HCT116 (cell line): ENCODE data around the gene CFB. TPM values are rescaled to one million over a fixed set of nuclear protein-coding genes. Genes with fewer than 3 reads are reported as not detected.
"Not testable (repeated sequence)": the region's sequence is repeated elsewhere in the genome, so short reads cannot be mapped to it uniquely, and the experiment has no call there.

Experiments used
- ATAC-seq: fragments of 200-7000 bp; cut with Tn5 transposase; 2 replicates; pipeline ENCODE4 v1.9.1; 2020; ENCODE audit warnings: mild to moderate bottlenecking, moderate library complexity
- BruUV-seq: library from RNA; stranded (reverse); fragments of 400-500 nt; replicated peaks from 2 replicates; lab custom pipeline; 2021; lab: Mats Ljungman, UMichigan
- CTCF ChIA-PET: fragments of 300-600 bp; sonication (Branson Sonifier 250); formaldehyde crosslinking; loops from one replicate; lab custom pipeline; 2021; ENCODE audit warnings: antibody characterized with exemption; lab: Charles Lee
- POLR2A ChIA-PET: fragments of 300-600, 350-600 bp; sonication (Branson Sonifier 250); formaldehyde crosslinking; loops from one replicate; lab custom pipeline; 2021; ENCODE audit warnings: antibody characterized with exemption; lab: Charles Lee
- RAD21 ChIA-PET, 2 experiments: fragments of 300-600 bp; sonication (Branson Sonifier 250); formaldehyde crosslinking; loops; one replicate each; lab custom pipeline; 2023; ENCODE audit warnings: low total read pairs in 2 of 2; ENCODE audit not compliant: uncharacterized antibody in 2 of 2, unreplicated experiment in 2 of 2, low non-redundant PET in 1 of 2; lab: Charles Lee
- DNase-seq: peaks from one replicate; pipeline ENCODE4 v3.0.0-alpha.2; 2010; ENCODE audit warnings: low read depth, low spot score
- H2AFZ ChIP-seq: fragments of 200-600 bp; shearing (Covaris generic), sonication (generic); 2 replicates; pipeline ENCODE4 v1.6.1; 2017; ENCODE audit warnings: low read depth, mixed run types, mixed read lengths, antibody characterized with exemption, low read length; ENCODE audit not compliant: poor library complexity, severe bottlenecking
- H3K27ac ChIP-seq: 2 replicates; pipeline ENCODE4 v1.5.1; 2012; ENCODE audit warnings: low read depth, low read length
- H3K27me3 ChIP-seq: fragments of 200-600 bp; sonication (generic); 2 replicates; pipeline ENCODE4 v1.6.1; 2016; ENCODE audit warnings: mixed run types, low read length, mixed read lengths; ENCODE audit not compliant: insufficient read depth
- H3K36me3 ChIP-seq, 2 experiments: fragments of 200-500 bp in 1 of 2; fragments of 200-600 bp in 1 of 2; sonication (Bioruptor generic) in 1 of 2; sonication (generic) in 1 of 2; 2 replicates each; pipeline versions ENCODE4 v1.5.1 to v1.6.1; 2014 to 2016; ENCODE audit warnings: low read length in 2 of 2, inconsistent platforms in 1 of 2, mixed read lengths in 1 of 2, mixed run types in 1 of 2; ENCODE audit not compliant: insufficient read depth in 2 of 2, control insufficient read depth in 1 of 2
- H3K4me1 ChIP-seq, 2 experiments: fragments of 200-600 bp in 1 of 2; sonication (generic) in 1 of 2; 2 replicates each; pipeline versions ENCODE4 v1.5.1 to v1.6.1; 2012 to 2017; ENCODE audit warnings: low read length in 2 of 2, inconsistent platforms in 1 of 2, mild to moderate bottlenecking in 1 of 2, mixed read lengths in 1 of 2, mixed run types in 1 of 2, moderate library complexity in 1 of 2; ENCODE audit not compliant: insufficient read depth in 2 of 2, control insufficient read depth in 1 of 2
- H3K4me2 ChIP-seq: fragments of 200-600 bp; sonication (generic); 2 replicates; pipeline ENCODE4 v1.6.1; 2017; ENCODE audit warnings: mixed run types, low read length, mixed read lengths
- H3K4me3 ChIP-seq, 2 experiments: fragments of 200-600 bp in 1 of 2; sonication (generic) in 1 of 2; replicated peaks in 1 of 2; 2 replicates each; pipeline ENCODE4 v1.5.1; 2011 to 2016; ENCODE audit warnings: low read length in 2 of 2, control low read depth in 1 of 2, low read depth in 1 of 2, mild to moderate bottlenecking in 1 of 2, mixed read lengths in 1 of 2, mixed run types in 1 of 2
- H3K79me2 ChIP-seq: fragments of 200-600 bp; sonication (generic); 2 replicates; pipeline ENCODE4 v1.6.1; 2017; ENCODE audit warnings: mild to moderate bottlenecking, mixed run types, low read length, moderate library complexity, mixed read lengths; ENCODE audit not compliant: insufficient read depth
- H3K9ac ChIP-seq: fragments of 200-600 bp; sonication (generic); 2 replicates; pipeline ENCODE4 v1.6.1; 2016; ENCODE audit warnings: low read length, mixed read lengths
- H3K9me2 ChIP-seq: fragments of 200-600 bp; sonication (generic), shearing (Covaris generic); 2 replicates; pipeline ENCODE4 v1.6.1; 2017; ENCODE audit warnings: mixed run types, mild to moderate bottlenecking, moderate library complexity; ENCODE audit not compliant: insufficient read depth
- H3K9me3 ChIP-seq, 2 experiments: fragments of 200-500 bp in 1 of 2; fragments of 200-600 bp in 1 of 2; sonication (Bioruptor generic) in 1 of 2; sonication (generic) in 1 of 2; 2 replicates each; pipeline ENCODE4 v1.6.1; 2014 to 2017; ENCODE audit warnings: low read length in 2 of 2, mixed read lengths in 2 of 2, inconsistent platforms in 1 of 2, low read depth in 1 of 2, mild to moderate bottlenecking in 1 of 2, mixed run types in 1 of 2, moderate library complexity in 1 of 2; ENCODE audit not compliant: control insufficient read depth in 1 of 2, insufficient read depth in 1 of 2
- H4K20me1 ChIP-seq: fragments of 200-600 bp; sonication (generic), shearing (Covaris generic); 2 replicates; pipeline ENCODE4 v1.6.1; 2017; ENCODE audit warnings: mixed run types, mild to moderate bottlenecking, moderate library complexity; ENCODE audit not compliant: insufficient read depth
- CTCF ChIP-seq, 3 experiments: fragments of 200-600 bp in 1 of 3; sonication (generic) in 1 of 3; IDR thresholded peaks in 2 of 3; conservative IDR thresholded peaks in 1 of 3; 2 replicates each; pipeline ENCODE4 v1.5.1; 2012 to 2017; ENCODE audit warnings: low read depth in 2 of 3, low read length in 2 of 3, antibody characterized with exemption in 1 of 3, borderline replicate concordance in 1 of 3, control low read depth in 1 of 3, mild to moderate bottlenecking in 1 of 3, mixed read lengths in 1 of 3, mixed run types in 1 of 3, moderate library complexity in 1 of 3; ENCODE audit not compliant: insufficient read depth in 1 of 3
- SRF ChIP-seq: IDR thresholded peaks from 2 replicates; pipeline ENCODE4 v1.6.1; 2012; ENCODE audit warnings: low read depth
- TCF7L2 ChIP-seq: IDR thresholded peaks from 2 replicates; pipeline ENCODE4 v1.7.0; 2011; ENCODE audit warnings: borderline replicate concordance, inconsistent platforms; ENCODE audit not compliant: insufficient read depth, insufficient read length; ENCODE audit errors: extremely low read depth
- ZFX ChIP-seq: fragments of 450-650 bp; IDR thresholded peaks from 2 replicates; pipeline ENCODE4 v1.6.1; 2017
- intact Hi-C: fragments of 100-400 bp; cut with micrococcal nuclease; formaldehyde crosslinking; loops from 2 replicates; pipeline ENCODE4 v1.10.0; 2022
- total RNA-seq: library from RNA; stranded (reverse); gene quantifications from one replicate; pipeline ENCODE4 v1.2.1, GENCODE V29; 2021; ENCODE audit not compliant: unreplicated experiment

The CFB gene
- total RNA-seq, 1 experiment from 2014 or later = 1.5 TPM

- TF ChIP-seq ZFX (no peak), SRF (no peak), TCF7L2 (no peak)
Observed at GRCh38 chr6:31905041-31905440, 40.9 kb upstream of the CFB start (continued).

GRCh38 chr6:31906122-31906521, 39.8 kb upstream of the CFB start:
- intact Hi-C loops = no loop called here
- Histone ChIP-seq H3K27me3 (no peaks in the 10 kb centered on the region), H3K36me3 (no peaks in the 10 kb centered on the region), H4K20me1 (no peaks in the 10 kb centered on the region), H2AFZ (no peak overlapping the region), H3K4me2 (no peak overlapping the region), H3K4me3 (no peak overlapping the region), H3K79me2 (no peaks in the 10 kb centered on the region), H3K9me3 (no peaks in the 10 kb centered on the region), H3K27ac (no peak overlapping the region), H3K9me2 (no peaks in the 10 kb centered on the region), H3K4me1 (peaks cover 36 to 60% of the 10 kb centered on the region in 2 experiments), H3K9ac (no peak overlapping the region)
- BruUV-seq = no TSS peak
- POLR2A ChIA-PET = interaction anchor here (0.8 kb wide), 1 partner anchor 46 kb away, joined by 3 read pairs; no protein-coding TSS in a partner anchor
- RAD21 ChIA-PET = no interaction called here
- no peak for DNase-seq
- no peak for TF ChIP-seq CTCF (IDR thresholded peaks at IDR 0.05 in 2 of 3, conservative IDR thresholded peaks at IDR 0.05 in 1 of 3; ENCODE audit: borderline replicate concordance in 1 of 3, insufficient read depth in 1 of 3, low read depth in 2 of 3, low read length in 2 of 3)
- no peak for ATAC-seq
- CTCF ChIA-PET = no interaction called here

GRCh38 chr6:31906727-31907126, 39.2 kb upstream of the CFB start:
- H3K79me2 ChIP-seq, H3K9ac ChIP-seq, H3K4me3 ChIP-seq, H2AFZ ChIP-seq, DNase-seq, H3K4me2 ChIP-seq, H3K9me3 ChIP-seq, H3K27ac ChIP-seq, H3K27me3 ChIP-seq, H4K20me1 ChIP-seq, intact Hi-C loops, RAD21 ChIA-PET, H3K36me3 ChIP-seq, H3K9me2 ChIP-seq, POLR2A ChIA-PET, ATAC-seq, BruUV-seq: not testable (repeated sequence)
- H3K4me1 ChIP-seq = peaks cover 36 to 61% of the 10 kb centered on the region in 2 experiments
- CTCF ChIA-PET = interaction anchor here (1.2 kb wide), 1 partner anchor 46 kb away, joined by 4 read pairs; no protein-coding TSS in a partner anchor
